Effector memory CD8-positive, alpha-beta T cell (primary cell): ENCODE results near the gene FAM227B.
A peak's percentile ranks its signal among the peaks of the same experiment; 100 is the strongest.

ENCODE experiments used
- ATAC-seq: fragments of 150-1000 bp; cut with Tn5 transposase; replicated peaks from 2 replicates; pipeline ENCODE4 v1.10.0; 2021; ENCODE audit warnings: mild to moderate bottlenecking, moderate library complexity
- DNase-seq, 3 experiments: peaks; one replicate each; pipeline ENCODE4 v3.0.0; 2021
- H3K27ac Mint-ChIP-seq, 2 donors: one replicate each; pipeline ENCODE4 v1.8.0; 2022; ENCODE audit warnings: mild to moderate bottlenecking in 2 of 2, mixed read lengths in 2 of 2, moderate library complexity in 2 of 2
- H3K27me3 Mint-ChIP-seq, 2 donors: one replicate each; pipeline ENCODE4 v1.8.0; 2022; ENCODE audit warnings: mixed read lengths in 2 of 2
- H3K36me3 Mint-ChIP-seq: one replicate; pipeline ENCODE4 v1.8.0; 2022; ENCODE audit warnings: mild to moderate bottlenecking, moderate library complexity, mixed read lengths; ENCODE audit not compliant: insufficient read depth
- H3K4me1 Mint-ChIP-seq, 2 donors: one replicate each; pipeline ENCODE4 v1.8.0; 2022; ENCODE audit warnings: low read depth in 2 of 2, mixed read lengths in 2 of 2
- H3K4me3 Mint-ChIP-seq, 2 donors: one replicate each; pipeline ENCODE4 v1.8.0; 2022; ENCODE audit warnings: mild to moderate bottlenecking in 2 of 2, mixed read lengths in 2 of 2, moderate library complexity in 2 of 2
- H3K9me3 Mint-ChIP-seq, 2 donors: one replicate each; pipeline ENCODE4 v1.8.0; 2022; ENCODE audit warnings: mixed read lengths in 2 of 2

Gene FAM227B

GRCh38 chr15:49300856-49301255 lies 319.8 kb downstream of the FAM227B start:
- H3K9me3 Mint-ChIP-seq: no peaks in the 10 kb centered on the region
- DNase-seq (no peak), ATAC-seq (no peak)
- no peak overlapping the region for H3K4me3 Mint-ChIP-seq
- no peak overlapping the region for H3K27ac Mint-ChIP-seq
- no peaks in the 10 kb centered on the region for H3K27me3 Mint-ChIP-seq
- H3K36me3 Mint-ChIP-seq: peaks cover 10% of the 10 kb centered on the region
- peaks cover 16 to 36% of the 10 kb centered on the region in 2 donors for H3K4me1 Mint-ChIP-seq

DNA sequence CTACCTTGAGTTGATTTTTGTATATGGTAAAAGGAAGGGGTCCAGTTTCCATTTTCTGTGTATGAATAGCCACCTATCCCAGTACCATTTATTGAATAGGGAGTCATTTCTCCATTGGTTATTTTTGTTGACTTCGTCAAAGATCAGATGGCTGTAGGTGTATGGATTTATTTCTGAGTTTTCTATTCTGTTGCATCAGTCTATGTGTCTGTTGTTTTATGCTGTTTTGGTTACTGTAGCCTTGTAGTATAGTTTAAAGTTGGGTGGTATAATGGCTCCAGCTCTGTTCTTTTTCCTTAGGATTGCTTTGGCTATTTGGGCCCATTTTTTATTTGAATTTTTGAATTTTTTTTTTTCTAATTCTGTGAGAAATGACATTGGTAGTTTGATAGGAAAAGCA lies 323.0 kb downstream of the FAM227B start:
- H3K27me3 Mint-ChIP-seq: no peaks in the 10 kb centered on the region
- no peak for ATAC-seq
- no peak overlapping the region for H3K27ac Mint-ChIP-seq
- H3K9me3 Mint-ChIP-seq: no peaks in the 10 kb centered on the region
- H3K4me1 Mint-ChIP-seq: peaks cover 10 to 36% of the 10 kb centered on the region in 2 donors
- peaks cover 19% of the 10 kb centered on the region for H3K36me3 Mint-ChIP-seq
- DNase-seq: no peak
- no peak overlapping the region for H3K4me3 Mint-ChIP-seq

DNA sequence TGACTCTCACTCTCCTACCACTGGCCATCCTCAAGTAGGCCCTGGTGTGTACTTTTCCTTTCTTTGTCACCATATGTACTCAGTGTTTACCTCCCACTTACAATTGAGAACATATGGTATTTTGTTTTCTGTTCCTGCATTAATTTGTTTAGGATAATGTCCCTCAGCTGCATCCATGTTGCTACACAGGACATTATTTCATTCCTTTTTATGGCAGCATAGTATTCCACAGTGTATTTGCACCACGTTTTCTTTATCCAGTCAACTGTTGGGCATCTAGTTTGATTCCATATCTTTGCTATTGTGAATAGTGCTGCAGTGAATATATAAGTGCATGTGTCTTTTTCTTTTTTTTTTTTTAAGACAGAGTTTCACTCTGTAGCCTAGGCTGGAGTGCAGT lies 324.4 kb downstream of the FAM227B start:
- Mint-ChIP-seq H3K9me3 (no peaks in the 10 kb centered on the region), H3K36me3 (peaks cover 19% of the 10 kb centered on the region), H3K27me3 (no peaks in the 10 kb centered on the region), H3K4me3 (no peak overlapping the region), H3K4me1 (peaks cover 10 to 36% of the 10 kb centered on the region in 2 donors), H3K27ac (no peak overlapping the region)
- ATAC-seq (no peak), DNase-seq (no peak)

DNA sequence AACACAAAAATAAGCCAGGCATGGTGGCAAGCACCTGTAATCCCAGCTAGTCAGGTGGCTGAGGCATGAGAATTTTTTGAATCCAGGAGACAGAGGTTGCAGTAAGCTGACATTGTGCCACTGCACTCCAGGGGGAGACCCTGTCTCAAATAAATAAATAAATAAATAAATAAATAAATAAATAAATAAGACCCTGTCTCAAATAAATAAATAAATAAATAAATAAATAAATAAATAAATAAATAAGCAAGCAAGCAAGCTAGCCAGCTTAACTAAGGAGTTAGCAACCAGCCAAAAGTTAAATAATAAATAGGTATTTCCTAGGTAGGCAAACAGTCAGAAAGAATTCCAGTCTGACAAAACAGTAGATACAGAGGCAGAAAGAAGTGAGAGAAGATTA lies 326.7 kb downstream of the FAM227B start:
- peaks cover 21% of the 10 kb centered on the region for H3K36me3 Mint-ChIP-seq
- no peaks in the 10 kb centered on the region for H3K9me3 Mint-ChIP-seq
- ATAC-seq: no peak

DNA sequence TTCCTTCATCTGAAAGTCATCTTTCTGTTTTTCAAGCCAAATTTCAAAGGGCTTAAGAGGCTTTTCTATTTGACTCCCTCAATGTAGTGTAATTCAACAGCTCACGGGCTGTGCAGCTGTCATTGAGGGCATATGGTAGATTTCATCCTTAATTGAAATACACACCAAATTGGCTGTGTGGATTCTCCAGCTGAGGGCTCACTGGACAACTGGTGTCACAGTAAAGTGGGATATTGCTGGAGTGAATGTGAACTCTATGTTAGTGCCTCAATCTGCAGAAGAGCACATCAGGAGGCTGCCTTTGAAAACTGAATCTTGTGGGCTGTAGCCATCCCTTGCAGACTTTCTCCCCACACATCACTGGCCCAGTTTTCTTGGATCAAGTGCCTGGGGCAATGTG lies 330.4 kb downstream of the FAM227B start:
- ATAC-seq: no peak
- Mint-ChIP-seq H3K9me3 (no peaks in the 10 kb centered on the region), H3K36me3 (peaks cover 12% of the 10 kb centered on the region), H3K4me3 (no peak overlapping the region), H3K27me3 (no peaks in the 10 kb centered on the region), H3K27ac (no peak overlapping the region), H3K4me1 (peaks cover 5 to 9% of the 10 kb centered on the region in 2 donors)
- no peak for DNase-seq

More for the DNA sequence above, 326.7 kb downstream of the FAM227B start:
- H3K4me1 Mint-ChIP-seq: peaks cover 4 to 24% of the 10 kb centered on the region in 2 donors
- H3K27ac Mint-ChIP-seq: no peak overlapping the region
- H3K4me3 Mint-ChIP-seq: no peak overlapping the region
- no peaks in the 10 kb centered on the region for H3K27me3 Mint-ChIP-seq
- DNase-seq: no peak

- peaks cover 11% of the 10 kb centered on the region for H3K36me3 Mint-ChIP-seq
- peak overlapping the region in 1 of 2 donors; percentile 61 for H3K27ac Mint-ChIP-seq
- no peaks in the 10 kb centered on the region for H3K27me3 Mint-ChIP-seq
- H3K4me3 Mint-ChIP-seq: no peak overlapping the region
- ATAC-seq (no peak), DNase-seq (no peak)
- no peaks in the 10 kb centered on the region for H3K9me3 Mint-ChIP-seq
- H3K4me1 Mint-ChIP-seq: peaks cover 5 to 9% of the 10 kb centered on the region in 2 donors
These were observed 332.2 kb downstream of the FAM227B start for GRCh38 chr15:49288391-49288790.

DNA sequence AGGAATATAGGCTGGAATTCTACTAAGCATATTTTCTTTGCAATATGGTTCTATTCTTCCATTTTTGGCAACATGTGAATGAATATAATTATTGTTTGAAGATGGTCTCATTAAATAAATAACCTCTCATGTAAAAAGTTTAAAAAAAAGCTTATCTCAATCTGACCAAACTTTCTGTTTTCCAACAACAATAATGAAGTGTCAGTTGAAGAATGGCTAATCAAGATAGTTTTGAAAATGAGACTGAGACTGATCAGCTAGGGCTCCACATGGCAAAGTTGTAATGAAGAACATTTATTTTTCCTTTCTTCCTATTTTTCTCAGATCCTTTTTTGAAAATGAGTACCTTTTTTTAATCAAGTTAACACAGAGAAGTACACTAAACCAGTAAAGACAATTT lies 333.1 kb downstream of the FAM227B start:
- Mint-ChIP-seq H3K4me3 (no peak overlapping the region), H3K27me3 (no peaks in the 10 kb centered on the region), H3K36me3 (peaks cover 10% of the 10 kb centered on the region), H3K27ac (no peak overlapping the region), H3K4me1 (peaks cover 5 to 9% of the 10 kb centered on the region in 2 donors), H3K9me3 (no peaks in the 10 kb centered on the region)
- DNase-seq (no peak), ATAC-seq (no peak)

GRCh38 chr15:49286649-49287404 lies 333.8 kb downstream of the FAM227B start:
- H3K27ac Mint-ChIP-seq: no peak overlapping the region
- no peaks in the 10 kb centered on the region for H3K27me3 Mint-ChIP-seq
- DNase-seq: no peak

GRCh38 chr15:49282366-49282765 lies 338.3 kb downstream of the FAM227B start:
- H3K36me3 Mint-ChIP-seq: peaks cover 7% of the 10 kb centered on the region

More at GRCh38 chr15:49286649-49287404, 333.8 kb downstream of the FAM227B start:
- Mint-ChIP-seq H3K4me1 (peaks cover 5 to 9% of the 10 kb centered on the region in 2 donors), H3K9me3 (no peaks in the 10 kb centered on the region), H3K36me3 (peaks cover 10% of the 10 kb centered on the region), H3K4me3 (no peak overlapping the region)
- no peak for ATAC-seq

GRCh38 chr15:49279521-49280456 lies 340.8 kb downstream of the FAM227B start:
- Mint-ChIP-seq H3K9me3 (no peaks in the 10 kb centered on the region), H3K27ac (no peak overlapping the region), H3K4me1 (peaks cover 0 to 7% of the 10 kb centered on the region in 2 donors), H3K4me3 (no peak overlapping the region), H3K36me3 (peaks cover 7% of the 10 kb centered on the region), H3K27me3 (no peaks in the 10 kb centered on the region)
- DNase-seq: no peak
- no peak for ATAC-seq

More at GRCh38 chr15:49282366-49282765, 338.3 kb downstream of the FAM227B start:
- H3K27ac Mint-ChIP-seq: no peak overlapping the region
- DNase-seq (no peak), ATAC-seq (no peak)
- H3K4me1 Mint-ChIP-seq: peaks cover 5 to 15% of the 10 kb centered on the region in 2 donors
- H3K27me3 Mint-ChIP-seq: no peaks in the 10 kb centered on the region
- H3K4me3 Mint-ChIP-seq: no peak overlapping the region
- H3K9me3 Mint-ChIP-seq: no peaks in the 10 kb centered on the region

GRCh38 chr15:49278751-49279150 lies 341.9 kb downstream of the FAM227B start:
- Mint-ChIP-seq H3K27me3 (no peaks in the 10 kb centered on the region), H3K4me1 (peaks cover 0 to 7% of the 10 kb centered on the region in 2 donors), H3K36me3 (peaks cover 7% of the 10 kb centered on the region), H3K9me3 (no peaks in the 10 kb centered on the region), H3K27ac (no peak overlapping the region), H3K4me3 (no peak overlapping the region)
- ATAC-seq (no peak), DNase-seq (no peak)
